SK-N-SH (cell line): ENCODE measurements around the gene SLC6A20.

Experiments used
- CTCF ChIP-seq: fragments of 200-600 bp; sonication (generic); IDR thresholded peaks from 2 replicates; pipeline ENCODE4 v1.6.1; 2017; ENCODE audit warnings: antibody characterized with exemption, mild to moderate bottlenecking, moderate library complexity
- FOXJ3 ChIP-seq: sonication (generic); formaldehyde crosslinking; IDR thresholded peaks from 2 replicates; pipeline ENCODE4 v1.5.1; 2020; ENCODE audit warnings: mild to moderate bottlenecking, missing genetic modification reagents
- FOXM1 ChIP-seq: IDR thresholded peaks from 2 replicates; pipeline ENCODE4 v1.4.0; 2012; ENCODE audit warnings: low read depth, mild to moderate bottlenecking
- GABPA ChIP-seq: IDR thresholded peaks from 2 replicates; pipeline ENCODE4 v1.4.0; 2012; ENCODE audit warnings: low read depth, mild to moderate bottlenecking
- JUND ChIP-seq: IDR thresholded peaks from 2 replicates; pipeline ENCODE4 v1.4.0; 2012
- MAX ChIP-seq: IDR thresholded peaks from 2 replicates; pipeline ENCODE4 v1.4.0; 2012; ENCODE audit warnings: low read depth
- PBX3 ChIP-seq: IDR thresholded peaks from 2 replicates; pipeline ENCODE4; 2012
- POLR2AphosphoS5 ChIP-seq: IDR thresholded peaks from 2 replicates; pipeline ENCODE4 v1.6.1; 2012; ENCODE audit warnings: low read depth, low read length
- RFX5 ChIP-seq: IDR thresholded peaks from 2 replicates; pipeline ENCODE4 v1.6.1; 2012; ENCODE audit warnings: mild to moderate bottlenecking, improper control_type of control experiment, low read length
- TAF1 ChIP-seq: IDR thresholded peaks from 2 replicates; pipeline ENCODE4 v1.6.1; 2012; ENCODE audit warnings: low read depth, mild to moderate bottlenecking, low read length, moderate library complexity, borderline replicate concordance
- ZBTB33 ChIP-seq: IDR thresholded peaks from 2 replicates; pipeline ENCODE4 v1.4.0; 2012; ENCODE audit warnings: low read depth, borderline replicate concordance

GRCh38 chr3:45814322-45814721 is 18.0 kb upstream of the SLC6A20 start:
- TF ChIP-seq CTCF (no peak), MAX (no peak), JUND (no peak), POLR2AphosphoS5 (no peak), GABPA (no peak), PBX3 (no peak), FOXM1 (no peak), TAF1 (no peak), FOXJ3 (no peak), ZBTB33 (no peak), RFX5 (no peak)
